BJ (cell line): ENCODE results near the gene POLR1C. TPM values are rescaled to one million over a fixed set of nuclear protein-coding genes. Genes with fewer than 3 reads are reported as not detected.
"Not testable (repeated sequence)": the region's sequence is repeated elsewhere in the genome, so short reads cannot be mapped to it uniquely, and the experiment has no call there.

ENCODE experiments used
- CTCF ChIA-PET: fragments of 350-600 bp; formaldehyde crosslinking; extraction: SDS; loops from one replicate; lab custom pipeline; 2021; ENCODE audit warnings: antibody characterized with exemption, inconsistent platforms; lab: Yijun Ruan, JAX
- POLR2A ChIA-PET: fragments of 300-600 bp; sonication (Branson Sonifier 250); formaldehyde crosslinking; extraction: SDS; loops from one replicate; lab custom pipeline; 2021; ENCODE audit warnings: antibody characterized with exemption; lab: Charles Lee
- DNase-seq: peaks from one replicate; pipeline ENCODE4 v3.0.0-alpha.2; 2011; ENCODE audit warnings: low read depth
- H3K27me3 ChIP-seq: 2 replicates; pipeline ENCODE4 v1.6.0; 2011; ENCODE audit warnings: low read length; ENCODE audit not compliant: control insufficient read depth, insufficient read depth
- H3K36me3 ChIP-seq: 2 replicates; pipeline ENCODE4 v1.5.1; 2011; ENCODE audit warnings: low read length; ENCODE audit not compliant: control insufficient read depth, insufficient read depth
- H3K4me3 ChIP-seq: 2 replicates; pipeline ENCODE4 v1.5.1; 2011; ENCODE audit warnings: low read depth, mild to moderate bottlenecking, control low read depth, low read length
- polyA minus RNA-seq: library from RNA; depleted of rRNA, polyadenylated mRNA; stranded (reverse); fragments of >200 nt; gene quantifications from 2 replicates; pipeline ENCODE4 v1.2.3, GENCODE V29; 2011; rRNA and poly(A)+ RNA removed
- polyA plus RNA-seq: library from polyadenylated mRNA; depleted of rRNA; stranded (reverse); fragments of >200 nt; gene quantifications from 2 replicates; pipeline ENCODE4 v1.2.3, GENCODE V29; 2011; rRNA removed
- TF ChIP-seq, protein P1 (sequence below): IDR thresholded peaks from 2 replicates; pipeline ENCODE4 v1.5.1; 2011; ENCODE audit warnings: low read depth, mild to moderate bottlenecking, control low read depth, inconsistent platforms, low read length, moderate library complexity; ENCODE audit not compliant: insufficient read depth

POLR1C gene, protein sequence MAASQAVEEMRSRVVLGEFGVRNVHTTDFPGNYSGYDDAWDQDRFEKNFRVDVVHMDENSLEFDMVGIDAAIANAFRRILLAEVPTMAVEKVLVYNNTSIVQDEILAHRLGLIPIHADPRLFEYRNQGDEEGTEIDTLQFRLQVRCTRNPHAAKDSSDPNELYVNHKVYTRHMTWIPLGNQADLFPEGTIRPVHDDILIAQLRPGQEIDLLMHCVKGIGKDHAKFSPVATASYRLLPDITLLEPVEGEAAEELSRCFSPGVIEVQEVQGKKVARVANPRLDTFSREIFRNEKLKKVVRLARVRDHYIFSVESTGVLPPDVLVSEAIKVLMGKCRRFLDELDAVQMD
- 37.5 and 41.5 TPM in 2 replicates for polyA plus RNA-seq
- polyA minus RNA-seq, result 12.6 and 25.1 TPM in 2 replicates

DNA sequence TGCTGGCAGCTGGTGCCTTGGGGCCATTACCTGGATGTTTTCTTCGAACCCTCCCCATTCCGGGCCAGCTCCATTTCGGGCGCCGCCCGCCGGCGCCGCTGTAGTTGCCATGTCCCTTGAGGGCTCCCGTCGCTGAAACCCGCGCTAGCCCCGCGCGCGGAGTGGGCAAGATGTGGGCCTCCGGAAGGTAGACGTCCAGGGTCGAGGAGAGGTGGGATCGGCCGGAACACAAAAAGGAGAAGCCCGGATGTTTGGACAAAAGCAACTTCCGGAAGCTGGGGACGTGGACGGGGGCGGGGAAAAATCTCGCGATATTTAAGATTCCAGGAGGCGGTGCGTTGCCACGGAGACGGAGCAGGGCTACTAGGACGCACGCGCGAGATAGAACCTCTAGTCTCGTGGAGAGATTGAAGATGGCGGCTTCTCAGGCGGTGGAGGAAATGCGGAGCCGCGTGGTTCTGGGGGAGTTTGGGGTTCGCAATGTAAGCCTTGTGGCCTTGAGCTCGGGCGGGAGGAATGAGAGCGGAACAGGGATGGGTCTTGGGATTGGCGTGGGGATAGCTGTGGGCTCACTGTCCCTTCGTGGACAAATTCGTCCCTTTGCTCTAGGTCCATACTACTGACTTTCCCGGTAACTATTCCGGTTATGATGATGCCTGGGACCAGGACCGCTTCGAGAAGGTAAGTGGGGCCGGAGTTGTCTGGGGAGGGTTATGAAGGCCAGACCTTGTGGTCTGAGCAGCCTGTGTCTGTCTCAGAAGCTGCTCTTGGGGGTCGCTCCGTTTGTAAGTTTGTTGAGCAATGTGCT, at the start of gene POLR1C, which contains the start of gene YIPF3:
TSS of gene POLR1C (plus strand) at position 393 of the 808 bp plus-strand sequence. CDS start at position 414, 21 bp downstream.
TSS of gene YIPF3 (minus strand) at position 230 of the 808 bp plus-strand sequence. CDS start at position 111, 119 bp downstream.
- ChIA-PET POLR2A (interaction anchor here (0.6 to 0.9 kb wide), 2 partner anchors 31 to 157 kb away, joined by 3 read pairs; no protein-coding TSS in a partner anchor), CTCF (interaction anchor here (0.8 to 1.9 kb wide), 7 partner anchors 9 to 254 kb away, joined by 3 to 11 read pairs (median 3); no protein-coding TSS in a partner anchor)
- H3K36me3 ChIP-seq, result peaks cover 38% of the 10 kb centered on the region
- TF ChIP-seq, protein P1, sequence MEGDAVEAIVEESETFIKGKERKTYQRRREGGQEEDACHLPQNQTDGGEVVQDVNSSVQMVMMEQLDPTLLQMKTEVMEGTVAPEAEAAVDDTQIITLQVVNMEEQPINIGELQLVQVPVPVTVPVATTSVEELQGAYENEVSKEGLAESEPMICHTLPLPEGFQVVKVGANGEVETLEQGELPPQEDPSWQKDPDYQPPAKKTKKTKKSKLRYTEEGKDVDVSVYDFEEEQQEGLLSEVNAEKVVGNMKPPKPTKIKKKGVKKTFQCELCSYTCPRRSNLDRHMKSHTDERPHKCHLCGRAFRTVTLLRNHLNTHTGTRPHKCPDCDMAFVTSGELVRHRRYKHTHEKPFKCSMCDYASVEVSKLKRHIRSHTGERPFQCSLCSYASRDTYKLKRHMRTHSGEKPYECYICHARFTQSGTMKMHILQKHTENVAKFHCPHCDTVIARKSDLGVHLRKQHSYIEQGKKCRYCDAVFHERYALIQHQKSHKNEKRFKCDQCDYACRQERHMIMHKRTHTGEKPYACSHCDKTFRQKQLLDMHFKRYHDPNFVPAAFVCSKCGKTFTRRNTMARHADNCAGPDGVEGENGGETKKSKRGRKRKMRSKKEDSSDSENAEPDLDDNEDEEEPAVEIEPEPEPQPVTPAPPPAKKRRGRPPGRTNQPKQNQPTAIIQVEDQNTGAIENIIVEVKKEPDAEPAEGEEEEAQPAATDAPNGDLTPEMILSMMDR, result no peak
- no peaks in the 10 kb centered on the region for H3K27me3 ChIP-seq
- H3K4me3 ChIP-seq, result peak within 1 kb of the TSS; percentile 92
- peak; percentile 85 for DNase-seq

DNA sequence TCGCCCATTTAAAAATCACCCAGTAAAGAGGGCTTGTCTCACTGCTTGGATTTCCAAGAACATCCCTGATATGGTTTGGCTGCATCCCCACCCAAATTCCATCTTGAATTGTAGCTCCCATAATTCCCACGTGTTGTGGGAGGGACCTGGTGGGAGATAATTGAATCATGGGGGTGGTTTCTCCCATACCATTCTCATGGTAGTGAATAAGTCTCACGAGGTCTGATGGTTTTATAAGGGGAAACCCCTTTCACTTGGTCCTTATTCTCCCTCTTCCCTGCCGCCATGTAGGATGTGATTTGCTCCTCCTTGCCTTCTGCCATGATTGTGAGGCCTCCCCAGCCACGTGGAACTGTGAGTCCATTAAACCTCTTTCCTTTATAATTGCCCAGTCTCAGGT, 49.6 kb upstream of the POLR1C start:
- H3K27me3 ChIP-seq, H3K4me3 ChIP-seq, DNase-seq, H3K36me3 ChIP-seq: not testable (repeated sequence)
- ChIA-PET POLR2A (interaction anchor here (0.6 kb wide), 1 partner anchor 20 kb away, joined by 3 read pairs; no protein-coding TSS in a partner anchor), CTCF (interaction anchor here (1.2 to 1.6 kb wide), 2 partner anchors 10 to 29 kb away, joined by 3 to 7 read pairs; no protein-coding TSS in a partner anchor)

DNA sequence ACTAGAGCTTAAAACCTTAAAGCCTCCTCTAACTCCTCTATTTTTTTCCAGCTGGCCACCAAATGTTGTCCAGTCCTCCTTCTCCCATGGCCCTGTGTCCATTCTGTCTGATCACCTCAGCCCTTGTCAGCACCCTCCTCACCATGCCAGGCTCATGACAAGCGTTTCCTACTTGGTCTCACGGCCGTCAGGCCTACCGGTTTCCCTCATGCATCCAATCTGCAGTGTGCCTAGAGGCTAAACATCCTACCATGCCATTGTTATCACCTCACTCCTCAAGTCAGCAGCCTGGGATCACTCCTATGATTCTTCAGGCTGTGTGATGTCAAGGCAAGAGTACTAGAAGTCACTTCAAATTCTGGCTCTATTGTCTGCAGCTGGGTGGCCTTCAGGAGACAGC, 49.1 kb upstream of the POLR1C start:
- peaks cover 2% of the 10 kb centered on the region for H3K27me3 ChIP-seq
- ChIA-PET CTCF (interaction anchor here (0.5 to 1.6 kb wide), 3 partner anchors 11 to 636 kb away, joined by 3 to 7 read pairs (median 3); no protein-coding TSS in a partner anchor), POLR2A (interaction anchor here (0.6 kb wide), 1 partner anchor 20 kb away, joined by 3 read pairs; no protein-coding TSS in a partner anchor)
- no peak for DNase-seq
- H3K36me3 ChIP-seq, result no peaks in the 10 kb centered on the region
- TF ChIP-seq, protein P1, result no peak
- no peak overlapping the region for H3K4me3 ChIP-seq

DNA sequence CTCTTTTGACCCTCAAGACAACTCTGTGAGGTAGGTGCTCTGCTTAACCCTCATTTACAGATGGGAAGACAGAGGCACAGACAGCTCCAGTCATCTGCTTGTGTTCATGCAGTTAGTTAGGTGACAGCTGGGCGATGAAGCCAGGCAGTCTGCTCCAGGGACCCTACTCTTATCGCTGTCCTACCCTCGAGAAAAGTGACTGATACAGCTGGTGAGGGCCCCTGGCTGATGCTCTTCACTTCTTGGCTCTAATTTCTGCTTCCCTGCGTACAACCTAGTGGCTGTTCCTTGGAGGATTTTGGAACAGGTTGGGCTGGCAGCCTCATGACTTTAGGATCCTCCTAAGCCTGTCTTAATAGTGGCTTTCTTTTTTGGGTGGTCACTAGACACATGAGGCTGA, 48.6 kb upstream of the POLR1C start:
- Histone ChIP-seq H3K36me3 (no peaks in the 10 kb centered on the region), H3K4me3 (no peak overlapping the region), H3K27me3 (no peaks in the 10 kb centered on the region)
- no peak for DNase-seq
- POLR2A ChIA-PET, result no interaction called here
- TF ChIP-seq, protein P1, result no peak
- CTCF ChIA-PET, result interaction anchor here (0.5 to 1.6 kb wide), 2 partner anchors 28 to 637 kb away, joined by 3 to 7 read pairs; no protein-coding TSS in a partner anchor

DNA sequence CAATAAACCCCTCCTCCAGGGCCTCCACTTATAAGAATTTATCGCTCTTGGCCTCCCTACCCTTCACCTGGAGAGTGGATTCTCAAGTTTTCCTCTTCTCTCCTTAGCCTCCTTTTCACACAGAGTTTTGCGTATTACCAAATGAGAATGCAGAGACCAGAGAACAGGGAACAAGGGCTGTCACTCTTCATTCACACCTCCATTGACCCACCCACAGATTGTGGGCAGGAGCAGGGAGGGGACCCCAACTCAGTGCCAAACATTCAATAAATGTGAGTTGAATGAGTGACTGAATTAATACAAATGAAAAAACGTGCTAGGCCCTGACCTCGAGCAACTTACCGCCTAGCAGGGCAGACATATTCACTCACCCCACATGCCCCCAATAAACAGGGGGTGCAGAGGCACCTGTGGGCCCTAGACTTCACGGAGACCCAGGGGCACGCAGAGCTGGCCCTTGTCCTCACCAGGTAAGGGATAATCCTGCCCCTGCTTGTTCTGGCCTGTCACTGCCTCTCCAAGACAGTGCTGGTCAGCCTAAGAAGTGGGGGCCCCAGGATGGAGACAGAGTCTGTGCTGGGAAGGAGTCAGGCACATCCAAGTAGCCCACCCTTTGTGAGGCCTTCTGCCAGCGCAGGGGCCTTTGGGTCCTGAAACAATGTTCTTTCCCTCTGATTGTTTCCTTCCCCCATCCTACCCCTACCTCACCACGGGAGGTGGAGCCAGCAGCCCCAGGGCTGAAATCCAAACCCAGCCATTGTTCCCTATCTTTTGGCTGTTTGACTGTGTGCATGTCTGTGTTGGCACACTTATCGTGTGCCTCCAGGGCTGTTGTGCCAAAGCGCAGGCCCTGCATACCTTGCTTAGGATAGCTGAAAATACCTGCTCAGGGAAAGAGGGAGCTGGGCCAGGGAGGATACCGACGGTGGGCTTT, 47.9 kb upstream of the POLR1C start:
- Histone ChIP-seq H3K36me3 (no peaks in the 10 kb centered on the region), H3K27me3 (no peaks in the 10 kb centered on the region), H3K4me3 (no peak overlapping the region)
- TF ChIP-seq, protein P1, result no peak
- ChIA-PET CTCF (interaction anchor here (0.7 to 1.0 kb wide), 2 partner anchors 14 to 28 kb away, joined by 3 read pairs; partner anchors contain the start of gene DLK2), POLR2A (no interaction called here)
- no peak for DNase-seq
